NCI-H1417 (cell line): ENCODE measurements around the gene SRGAP1.
"Not testable (repeated sequence)": the region's sequence is repeated elsewhere in the genome, so short reads cannot be mapped to it uniquely, and the experiment has no call there.

Source experiments
- DNase-seq, 3 experiments: peaks; one replicate each; lab custom pipeline; 2025; lab: John Stamatoyannopoulos, UW

SRGAP1 gene

DNA sequence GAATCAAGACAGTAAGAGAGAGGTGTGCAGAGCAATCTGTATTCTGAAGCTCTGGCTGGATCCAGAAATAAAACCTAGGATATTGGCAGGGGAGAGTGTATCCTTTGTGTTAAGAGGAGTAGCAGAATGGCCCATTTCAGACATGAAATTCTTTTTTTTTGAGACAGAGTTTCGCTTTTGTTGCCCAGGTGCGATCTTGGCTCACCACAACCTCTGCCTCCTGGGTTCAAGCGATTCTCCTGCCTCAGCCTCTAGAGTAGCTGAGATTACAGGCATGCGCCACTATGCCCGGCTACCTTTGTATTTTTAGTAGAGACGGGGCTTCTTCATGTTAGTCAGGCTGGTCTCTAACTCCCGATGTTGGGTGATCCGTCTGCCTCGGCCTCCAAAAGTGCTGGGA, 6.1 kb upstream of the SRGAP1 start:
- no peak for DNase-seq

DNA sequence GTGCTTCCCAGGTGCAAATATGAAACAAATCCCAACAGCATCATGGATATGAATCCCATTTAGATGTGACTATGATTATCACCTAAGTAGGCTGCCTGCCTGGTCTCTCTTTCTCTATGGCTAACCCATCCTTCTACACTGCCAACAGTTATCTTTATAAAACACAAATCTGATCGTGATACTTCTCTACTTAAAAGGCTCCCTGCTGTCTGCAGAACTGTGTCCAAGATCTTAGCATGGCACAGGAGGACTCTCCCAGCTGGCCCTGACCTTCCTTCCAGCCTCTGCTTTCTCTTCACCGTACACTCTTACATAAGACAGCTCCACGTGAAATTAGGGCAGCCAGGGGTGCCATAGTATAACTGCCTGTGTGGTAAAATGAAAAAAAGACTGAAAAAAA, 3.5 kb upstream of the SRGAP1 start:
- no peak for DNase-seq

DNA sequence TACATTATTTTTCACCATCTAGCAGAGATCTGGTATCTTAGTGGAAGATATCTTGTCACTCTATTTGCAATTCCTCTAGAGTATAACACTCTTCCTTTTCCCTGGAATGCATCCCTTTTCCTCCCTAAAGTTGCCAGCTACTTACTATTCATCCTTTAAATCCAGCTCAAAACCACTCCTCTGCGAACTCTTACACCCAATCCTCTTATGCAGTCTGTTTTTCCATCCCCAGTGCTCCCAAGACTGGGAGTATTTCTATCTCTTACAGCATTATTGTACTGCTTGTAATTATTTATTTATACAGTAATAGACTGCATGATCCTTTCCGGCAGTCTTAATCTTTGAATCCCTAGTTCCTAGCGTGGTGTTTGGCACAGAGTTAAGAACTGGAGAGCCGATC, 2.9 kb upstream of the SRGAP1 start:
- DNase-seq: no peak

DNA sequence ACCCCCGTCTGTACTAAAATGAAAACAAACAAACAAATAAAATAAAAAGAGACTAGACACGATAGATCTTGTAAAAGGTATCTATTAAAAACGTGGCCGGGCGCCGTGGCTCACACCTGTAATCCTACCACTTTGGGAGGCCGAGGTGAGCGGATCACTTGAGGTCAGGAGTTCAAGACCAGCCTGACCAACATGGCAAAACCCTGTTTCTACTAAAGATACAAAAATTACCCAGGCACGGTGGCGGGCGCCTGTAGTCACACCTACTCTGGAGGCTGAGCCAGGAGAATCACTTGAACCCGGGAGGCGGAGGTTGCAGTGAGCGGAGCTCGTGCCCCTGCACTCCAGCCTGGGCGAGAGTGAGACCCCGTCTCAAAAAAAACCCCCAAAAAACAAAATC, 1.8 kb upstream of the SRGAP1 start:
- DNase-seq: not testable (repeated sequence)

DNA sequence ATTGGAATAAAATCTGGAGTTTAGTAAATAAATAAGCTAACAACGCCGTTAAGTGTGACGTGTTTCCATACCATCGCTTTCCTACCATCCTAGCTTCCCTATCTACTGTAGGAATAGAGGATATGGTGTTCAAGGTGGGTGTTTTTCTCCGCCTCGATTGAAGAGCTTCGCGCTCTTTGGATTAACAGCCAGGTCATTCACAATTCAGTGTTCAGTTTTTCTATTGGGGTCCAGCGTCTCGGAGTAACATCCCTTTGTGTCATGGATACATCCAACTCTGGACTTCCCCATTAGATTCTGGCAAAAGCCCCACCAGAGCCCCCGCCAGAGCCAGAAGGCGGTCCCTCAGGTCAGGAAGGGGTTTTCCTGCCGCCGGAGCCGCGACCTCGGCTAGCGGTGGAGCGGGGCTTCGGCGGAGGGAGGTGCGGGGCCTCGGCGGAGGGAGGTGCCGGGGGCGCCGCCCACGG, 1.2 kb upstream of the SRGAP1 start:
- DNase-seq: no peak

DNA sequence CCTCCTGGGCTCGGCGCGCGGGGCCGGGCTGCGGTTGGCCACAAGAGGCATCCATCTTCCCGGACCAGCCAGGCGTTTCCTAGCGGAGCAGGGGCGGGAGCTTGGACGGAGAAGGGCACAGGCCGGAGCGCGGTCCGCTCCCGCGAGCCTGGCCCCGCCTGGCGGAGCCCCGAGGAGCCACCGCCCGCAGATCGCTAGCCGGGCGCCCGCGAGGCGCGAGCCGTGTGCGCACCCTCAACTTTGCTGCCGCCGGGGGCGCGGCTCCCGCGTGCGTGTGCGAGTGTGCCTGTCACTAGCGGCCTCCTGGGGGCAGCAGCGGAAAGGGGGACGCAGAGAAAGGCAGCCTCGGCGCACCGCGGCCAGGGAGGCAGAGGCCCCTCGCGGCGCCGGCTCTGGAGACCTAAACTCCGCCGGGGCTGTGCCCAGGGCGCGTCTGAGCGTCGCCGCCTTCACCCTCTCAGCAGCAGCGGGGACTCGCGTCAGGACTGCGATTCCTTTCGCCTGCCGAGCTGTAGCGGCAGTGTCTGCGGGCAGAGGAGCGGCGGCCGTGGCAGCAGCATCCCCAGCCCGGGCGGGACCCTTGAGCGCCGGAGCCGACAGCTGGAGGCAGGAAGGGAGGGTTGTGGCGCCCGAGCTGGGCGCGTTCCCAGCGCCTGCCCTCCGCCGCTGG, 644 bp upstream of the SRGAP1 start:
- peak; percentile 94 to 98 (median 98) for DNase-seq

DNA sequence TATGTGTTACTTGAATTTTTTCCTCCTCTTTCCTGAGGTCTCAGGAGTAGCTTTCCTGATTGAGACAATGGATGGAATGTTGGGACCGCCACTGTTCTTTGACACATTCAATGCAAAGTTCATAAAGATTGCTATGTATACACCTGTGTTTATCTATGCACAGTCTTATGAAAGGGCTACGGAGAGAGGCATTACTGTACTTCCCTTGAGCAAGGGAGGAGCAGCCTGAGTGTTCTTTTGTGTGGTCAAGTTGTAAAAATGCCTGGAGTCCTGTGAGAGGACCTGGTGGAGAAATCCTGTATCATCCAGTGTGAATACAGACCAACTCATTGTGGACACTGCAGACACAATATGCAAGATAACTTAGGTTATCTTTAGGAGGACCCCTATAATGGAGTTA, 1.2 kb downstream of the SRGAP1 start:
- peak in 2 of 3 experiments; percentile 28 to 64 for DNase-seq

DNA sequence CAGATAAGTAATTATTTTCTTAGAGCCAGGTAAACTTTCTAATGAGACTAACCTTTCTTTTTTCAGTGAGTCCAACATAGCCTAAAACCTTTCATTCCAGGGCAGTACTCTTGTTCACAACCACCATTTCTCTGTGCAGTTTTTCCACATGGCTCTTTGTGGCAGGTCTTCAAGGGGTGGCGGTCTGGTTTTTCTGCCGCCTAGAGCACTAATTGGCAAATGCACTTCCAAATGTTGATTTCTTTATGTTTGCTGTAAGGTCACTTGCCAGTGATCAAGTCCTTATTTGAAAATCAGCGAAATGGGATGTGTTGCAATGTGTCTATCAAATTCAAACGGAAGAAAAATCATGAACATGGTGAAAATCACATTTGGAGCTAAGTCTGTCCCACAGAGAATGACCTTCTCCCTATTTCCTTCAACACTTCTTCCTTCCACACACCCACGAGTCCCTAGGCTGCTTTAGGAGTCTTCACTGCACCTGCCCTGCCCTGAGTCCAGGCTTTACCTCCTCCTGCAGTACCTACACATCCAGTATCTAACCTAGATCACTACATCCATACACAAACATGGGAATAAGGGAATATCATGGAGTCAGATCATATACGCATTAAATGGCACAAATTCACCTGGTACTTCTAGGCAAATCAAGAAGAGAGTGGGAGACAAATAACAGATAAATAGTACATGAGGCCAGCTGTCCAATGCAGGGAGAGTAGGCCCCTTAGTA, 1.9 kb downstream of the SRGAP1 start:
- peak in 2 of 3 experiments; percentile 34 to 54 for DNase-seq

DNA sequence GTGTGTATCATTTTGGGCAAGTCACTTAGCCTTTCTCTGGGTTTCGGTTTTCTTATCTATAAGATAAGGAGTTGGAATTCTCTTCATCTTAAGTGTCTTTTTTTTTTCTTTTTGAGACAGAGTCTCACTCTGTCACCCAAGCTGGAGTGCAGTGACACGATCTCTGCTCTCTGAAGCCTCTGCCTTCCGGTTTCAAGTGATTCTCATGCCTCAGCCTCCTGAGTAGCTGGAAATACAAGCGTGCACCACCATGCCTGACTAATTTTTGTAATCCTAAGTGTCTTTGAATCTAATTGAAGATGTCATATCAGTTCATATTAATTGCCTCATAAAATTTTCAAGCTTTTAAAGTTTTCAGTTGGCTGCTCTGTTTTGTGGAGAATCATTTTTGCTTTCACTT, 4.0 kb downstream of the SRGAP1 start:
- no peak for DNase-seq

DNA sequence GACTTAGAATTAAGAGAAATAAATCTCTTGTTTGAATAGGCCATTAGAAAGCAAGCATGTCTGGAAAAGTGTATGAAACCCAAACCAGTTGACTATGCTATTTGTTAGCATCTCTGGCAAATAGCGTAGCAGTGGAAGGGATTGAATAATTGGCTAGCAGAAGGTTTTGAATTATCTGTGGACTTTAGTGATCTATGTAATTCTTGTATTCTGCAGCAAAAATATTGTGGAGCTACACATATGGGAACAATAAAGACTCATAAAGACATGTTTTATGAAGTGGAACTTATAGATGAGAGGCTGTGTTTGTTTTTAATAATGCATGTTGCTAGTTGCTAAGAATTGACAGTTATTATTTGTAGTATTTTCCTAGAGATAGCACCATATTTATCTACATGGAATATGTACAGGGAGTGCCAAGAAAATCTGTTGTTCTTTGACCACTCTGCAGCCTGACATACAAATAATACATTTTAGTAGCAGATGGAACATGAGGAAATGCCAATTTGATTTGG, 4.7 kb downstream of the SRGAP1 start:
- DNase-seq: no peak

DNA sequence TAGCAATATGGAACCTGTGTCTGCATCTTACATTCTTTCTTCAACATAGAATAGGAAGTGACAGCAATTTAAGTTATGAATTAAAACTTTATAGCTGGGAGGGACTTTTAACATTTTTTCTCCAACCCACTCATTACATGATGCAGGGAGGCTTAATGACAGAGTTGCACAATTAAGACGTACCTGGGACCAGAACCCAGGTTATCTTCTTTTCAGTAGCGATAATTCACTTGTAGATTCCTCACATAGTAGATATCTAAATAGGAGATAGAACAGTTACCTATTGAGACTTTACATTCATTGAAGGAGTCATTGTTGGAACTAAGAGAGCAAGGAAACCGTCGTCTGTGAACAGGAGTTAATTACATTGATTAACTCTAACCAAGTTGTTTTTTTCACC, 5.1 kb downstream of the SRGAP1 start:
- peak in 1 of 3 experiments; percentile 23 for DNase-seq

DNA sequence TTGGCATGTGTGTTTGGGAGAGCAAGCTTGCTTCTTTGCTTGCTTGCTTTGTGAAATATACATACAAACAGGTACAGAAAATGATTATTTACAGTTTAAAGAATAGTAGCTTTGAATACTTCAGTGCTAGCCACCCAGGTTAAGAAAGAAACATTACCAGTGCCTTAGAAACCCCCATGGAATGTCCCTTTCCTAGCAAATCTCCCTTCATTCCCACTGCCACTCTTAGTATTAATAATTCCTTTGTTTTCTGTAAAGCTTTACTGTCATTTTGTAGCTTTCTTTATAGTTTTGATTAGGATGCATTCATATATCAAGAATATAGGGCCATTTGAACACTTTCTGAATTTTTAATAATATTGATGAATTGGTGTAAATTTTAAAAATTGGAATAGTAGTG, 9.5 kb downstream of the SRGAP1 start:
- DNase-seq: no peak

DNA sequence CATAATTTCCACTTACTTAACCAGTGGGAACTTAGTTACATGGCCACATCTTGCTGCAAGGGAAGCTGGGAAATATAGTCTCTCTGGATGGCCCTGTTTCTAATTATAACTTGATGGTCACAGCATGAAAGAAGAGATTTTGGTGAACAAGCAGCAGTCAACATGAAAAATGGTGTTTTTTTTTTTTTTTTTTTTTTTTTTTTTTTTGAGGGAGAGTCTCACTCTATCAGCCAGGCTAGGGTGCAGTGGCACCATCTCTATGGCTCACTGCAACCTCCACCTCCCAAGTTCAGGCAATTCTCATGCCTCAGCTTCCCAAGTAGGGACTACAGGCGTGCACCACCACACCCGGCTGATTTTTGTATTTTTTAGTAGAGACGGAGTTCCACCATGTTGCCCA, 10.8 kb downstream of the SRGAP1 start:
- no peak for DNase-seq

DNA sequence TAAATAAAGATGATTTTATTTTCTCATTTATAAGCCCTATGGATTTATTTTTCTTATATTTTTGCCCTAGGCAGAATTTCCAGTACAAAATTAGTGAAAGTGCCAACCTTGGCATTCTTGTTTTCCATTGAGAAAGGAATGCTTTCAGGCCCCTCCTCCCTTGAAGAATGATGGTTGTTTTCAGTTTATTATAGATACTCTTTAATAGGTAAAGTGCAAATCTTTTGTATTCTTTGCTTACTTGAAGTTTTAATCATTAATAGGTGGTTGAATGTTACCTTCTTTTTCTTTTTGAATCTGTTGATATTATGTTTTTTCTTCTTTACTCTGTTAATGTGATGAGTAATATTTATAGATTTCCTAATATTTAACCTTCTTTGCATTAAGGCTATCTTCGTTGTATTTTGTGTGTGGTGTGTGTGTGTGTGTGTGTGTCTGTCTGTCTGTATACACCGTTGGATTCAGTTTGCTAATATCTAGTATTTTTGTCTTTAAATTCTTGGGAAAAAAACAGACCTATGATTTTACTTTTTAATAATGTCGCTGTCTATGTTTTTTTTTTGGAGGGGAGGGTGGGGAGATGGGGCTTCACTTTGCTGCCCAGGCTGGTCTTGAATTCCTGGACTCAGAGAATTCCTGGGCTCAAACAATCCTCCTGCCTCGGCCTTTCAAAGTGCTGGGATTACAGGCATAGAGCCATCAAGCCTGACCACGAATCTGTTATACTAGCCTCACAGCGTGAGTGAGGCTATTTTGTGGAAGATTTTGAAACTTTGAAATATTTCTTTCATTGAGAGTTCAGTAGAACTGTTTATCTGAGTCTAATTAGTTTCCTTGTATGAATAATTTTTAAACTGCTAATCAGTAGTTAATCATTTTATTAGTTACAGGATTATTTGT, 13.5 kb downstream of the SRGAP1 start:
- DNase-seq: no peak

DNA sequence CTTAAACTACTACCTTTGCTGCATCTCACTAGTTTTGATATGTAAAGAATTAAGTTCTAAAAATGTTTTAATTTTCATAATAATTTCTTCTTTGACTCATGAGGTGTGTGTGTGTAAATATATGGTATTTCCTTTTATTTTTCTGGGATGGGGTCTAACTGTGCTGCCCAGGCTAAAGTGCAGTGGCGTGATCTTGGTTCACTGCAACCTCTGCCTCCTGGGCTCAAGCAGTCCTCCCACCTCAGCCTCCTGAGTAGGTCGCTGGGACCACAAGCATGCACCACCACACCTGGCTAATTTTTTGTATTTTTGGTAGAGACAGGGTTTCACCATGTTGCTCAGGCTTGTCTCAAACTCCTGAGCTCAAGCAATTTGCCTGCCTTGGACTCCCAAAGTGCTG, 15.4 kb downstream of the SRGAP1 start:
- not testable (repeated sequence) for DNase-seq

DNA sequence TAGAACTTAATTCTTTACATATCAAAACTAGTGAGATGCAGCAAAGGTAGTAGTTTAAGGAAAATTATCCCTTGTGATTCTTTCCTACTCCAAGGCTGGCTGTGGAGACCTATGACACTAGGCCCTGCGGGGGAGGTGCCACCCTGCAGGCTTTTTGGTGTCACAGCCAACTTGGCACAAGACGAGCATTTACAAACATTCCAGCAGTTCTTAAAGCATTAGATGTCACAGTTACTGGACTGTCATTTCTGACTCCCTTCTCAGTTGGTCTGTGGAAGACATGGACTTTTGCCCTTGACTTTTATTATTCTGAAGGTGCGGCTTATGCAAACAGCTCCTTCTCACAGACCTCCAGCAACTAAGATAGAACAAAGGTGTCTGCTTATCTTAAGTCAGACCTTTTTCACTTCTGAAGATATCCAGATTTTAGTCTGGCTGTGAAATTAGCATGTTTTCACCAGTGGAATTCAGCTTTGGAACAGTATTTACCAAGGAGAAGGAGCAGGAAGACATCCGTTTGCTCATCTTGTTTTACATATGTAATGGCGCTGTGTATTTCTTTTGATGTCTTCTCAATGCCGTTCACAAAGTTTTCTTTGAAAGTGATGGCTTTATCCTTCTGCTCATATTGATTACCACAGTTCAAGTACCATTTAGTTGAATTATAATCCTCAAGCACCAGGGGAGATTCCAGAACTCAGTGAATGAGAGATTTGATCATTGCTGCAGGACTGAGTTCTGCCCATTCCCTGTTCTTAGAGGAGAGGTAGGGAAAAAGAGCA, 17.9 kb downstream of the SRGAP1 start:
- DNase-seq: no peak

DNA sequence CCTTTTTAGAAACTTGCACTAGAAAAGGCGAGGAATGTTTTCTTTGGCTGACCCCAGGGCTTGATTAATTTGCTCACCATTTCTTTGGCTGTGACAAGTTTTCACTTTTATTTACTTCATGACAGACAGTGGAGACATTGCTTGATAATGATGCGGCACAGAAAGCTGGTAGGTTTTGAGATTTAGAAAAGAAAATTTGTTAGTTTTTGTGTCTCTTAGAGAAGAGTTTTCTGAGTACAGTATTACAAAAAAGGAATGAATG, 18.4 kb downstream of the SRGAP1 start:
- DNase-seq: no peak

DNA sequence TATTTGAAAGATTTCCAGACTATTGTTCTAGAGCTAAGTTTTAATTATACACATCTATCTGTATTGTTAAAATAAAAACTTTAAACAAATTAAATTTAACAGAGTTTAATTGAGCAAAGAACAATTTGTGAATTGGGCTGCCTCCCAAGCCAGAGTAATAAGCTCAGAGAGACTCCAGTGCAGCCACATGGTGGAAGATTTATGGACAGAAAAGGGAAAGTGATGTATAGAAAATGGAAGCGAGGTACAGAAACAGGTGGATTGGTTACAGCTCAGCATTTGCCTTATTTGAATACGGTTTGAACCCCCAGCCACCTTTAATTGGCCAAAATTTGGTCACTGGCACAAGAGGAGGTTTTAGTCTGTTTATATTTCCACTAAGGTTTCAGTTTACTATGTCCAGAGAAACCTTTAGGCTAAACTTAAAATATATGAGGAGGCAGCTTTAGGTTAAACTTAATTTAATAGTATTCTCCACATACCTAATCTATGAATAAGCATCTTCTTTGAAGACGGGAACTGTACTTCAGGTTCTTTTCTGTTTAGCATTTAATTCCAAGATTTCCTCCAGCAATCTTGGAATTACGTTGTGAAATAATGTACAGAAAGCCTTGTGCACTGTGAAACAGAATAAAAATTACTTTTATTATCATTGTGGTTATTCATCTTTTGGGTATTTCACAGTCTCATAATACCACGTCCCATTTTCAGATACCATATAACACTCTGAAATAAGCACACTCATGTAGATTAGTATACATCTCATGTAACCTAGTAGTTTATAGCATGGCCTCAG, 19.4 kb downstream of the SRGAP1 start:
- no peak for DNase-seq

DNA sequence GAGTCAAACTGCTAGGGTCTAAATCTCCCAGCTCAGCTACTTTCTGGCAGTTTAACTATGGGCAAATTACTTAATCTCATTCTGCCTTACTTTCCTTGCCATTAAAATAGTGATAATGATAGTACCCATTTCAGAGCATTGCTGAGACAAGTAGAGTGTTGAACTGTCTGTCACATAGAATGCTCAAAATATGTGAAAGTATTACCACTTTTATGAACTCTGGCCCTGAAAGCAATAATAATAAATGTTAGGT, 19.9 kb downstream of the SRGAP1 start:
- DNase-seq: no peak

DNA sequence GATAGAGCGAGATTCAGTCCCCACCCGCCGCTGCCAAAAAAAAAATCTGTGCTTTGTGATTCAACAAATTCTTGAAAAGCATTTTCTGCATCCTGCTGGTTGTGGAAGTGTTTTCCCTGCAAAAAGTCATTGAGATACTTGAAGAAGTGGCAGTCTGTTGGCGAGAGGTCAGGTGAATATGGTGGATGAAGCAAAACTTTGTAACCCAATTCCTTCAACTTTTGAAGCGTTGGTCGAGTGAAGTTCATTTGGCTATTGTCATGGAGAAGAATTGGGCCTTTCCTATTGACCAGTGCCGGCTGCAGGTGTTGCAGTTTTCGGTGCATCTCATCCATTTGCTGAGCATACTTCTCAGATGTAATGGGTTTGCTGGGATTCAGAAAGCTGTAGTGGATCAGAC, 20.9 kb downstream of the SRGAP1 start:
- DNase-seq: no peak

DNA sequence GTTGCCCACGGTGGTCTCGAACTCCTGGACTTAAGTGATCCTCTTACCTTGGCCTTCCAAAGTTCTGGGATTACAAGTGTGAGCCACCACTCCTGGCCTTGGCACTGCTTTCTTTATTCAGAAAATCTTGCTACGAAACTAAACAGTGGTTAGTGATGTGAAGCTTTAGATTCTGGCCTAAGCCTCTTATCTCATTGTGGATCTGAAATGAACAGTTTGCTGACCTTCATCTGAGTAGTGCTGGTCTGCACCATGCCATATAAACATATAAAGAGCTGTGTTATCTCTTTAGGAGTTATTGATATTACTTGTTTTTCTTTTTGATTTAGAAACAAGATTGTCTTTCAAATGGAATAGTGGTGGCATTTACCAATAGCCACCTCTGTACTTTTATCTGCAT, 22.6 kb downstream of the SRGAP1 start:
- no peak for DNase-seq
